HG03103 (cell line): ENCODE measurements around the gene TOR2A.
"Not testable (repeated sequence)": the region's sequence is repeated elsewhere in the genome, so short reads cannot be mapped to it uniquely, and the experiment has no call there.

Source experiments
- ATAC-seq: cut with Tn5 transposase; IDR thresholded peaks from one replicate; pipeline ENCODE4 v1.9.1; 2021; ENCODE audit warnings: low read depth; ENCODE audit not compliant: unreplicated experiment

Gene TOR2A

GRCh38 chr9:127769101-127769500 lies 34.0 kb upstream of the TOR2A start:
- no peak for ATAC-seq

GRCh38 chr9:127768698-127769097 lies 33.6 kb upstream of the TOR2A start:
- ATAC-seq, result no peak

GRCh38 chr9:127767909-127768331 lies 32.8 kb upstream of the TOR2A start:
- no peak for ATAC-seq

- ATAC-seq, result no peak
These were observed 32.3 kb upstream of the TOR2A start for GRCh38 chr9:127767410-127767809.

GRCh38 chr9:127765418-127765817 lies 30.3 kb upstream of the TOR2A start:
- ATAC-seq, result no peak

GRCh38 chr9:127763918-127764384 lies 28.9 kb upstream of the TOR2A start:
- ATAC-seq, result no peak

GRCh38 chr9:127762111-127762676 lies 27.1 kb upstream of the TOR2A start:
- ATAC-seq, result no peak

- no peak for ATAC-seq
These were observed 26.4 kb upstream of the TOR2A start for GRCh38 chr9:127761491-127761956.

GRCh38 chr9:127761061-127761460 lies 26.0 kb upstream of the TOR2A start:
- ATAC-seq, result no peak

GRCh38 chr9:127758843-127759242 lies 23.7 kb upstream of the TOR2A start:
- ATAC-seq, result no peak

GRCh38 chr9:127756776-127757175 lies 21.7 kb upstream of the TOR2A start:
- not testable (repeated sequence) for ATAC-seq

- no peak for ATAC-seq
These were observed 21.1 kb upstream of the TOR2A start for GRCh38 chr9:127756233-127756632.

GRCh38 chr9:127755061-127756060 lies 20.3 kb upstream of the TOR2A start:
- no peak for ATAC-seq

GRCh38 chr9:127754099-127755060 lies 19.3 kb upstream of the TOR2A start:
- ATAC-seq, result no peak

- ATAC-seq, result no peak
These were observed 18.5 kb upstream of the TOR2A start for GRCh38 chr9:127753622-127754021.

- ATAC-seq, result no peak
These were observed 18.1 kb upstream of the TOR2A start for GRCh38 chr9:127753148-127753547.

GRCh38 chr9:127751269-127752054 lies 16.4 kb upstream of the TOR2A start:
- no peak for ATAC-seq

- ATAC-seq, result no peak
These were observed 14.1 kb upstream of the TOR2A start for GRCh38 chr9:127749090-127749787.

- no peak for ATAC-seq
These were observed 12.0 kb upstream of the TOR2A start for GRCh38 chr9:127746959-127747569.
